DND-41 (cell line): ENCODE measurements around the gene KRTAP1-1.
"Not testable (repeated sequence)": the region's sequence is repeated elsewhere in the genome, so short reads cannot be mapped to it uniquely, and the experiment has no call there.

Source experiments
- ATAC-seq: fragments of 200-7000 bp; cut with Tn5 transposase; 3 replicates; pipeline ENCODE4 v1.9.1; 2021; ENCODE audit warnings: low read depth; ENCODE audit not compliant: insufficient read depth
- DNase-seq: peaks from one replicate; pipeline ENCODE4 v3.0.0-alpha.2; 2020
- H2AFZ ChIP-seq: 2 replicates; pipeline ENCODE4 v1.6.0; 2012; ENCODE audit warnings: low read depth, low read length
- H3K27ac ChIP-seq: 2 replicates; pipeline ENCODE4 v1.5.1; 2012; ENCODE audit warnings: low read length, inconsistent platforms
- H3K27me3 ChIP-seq: fragments of 200-600 bp; sonication (generic); 2 replicates; pipeline ENCODE4 v1.6.0; 2012; ENCODE audit warnings: low read length, mild to moderate bottlenecking, inconsistent platforms; ENCODE audit not compliant: insufficient read depth, poor library complexity
- H3K36me3 ChIP-seq: 2 replicates; pipeline ENCODE4 v1.5.1; 2012; ENCODE audit warnings: low read length, inconsistent platforms; ENCODE audit not compliant: insufficient read depth
- H3K4me1 ChIP-seq: 2 replicates; pipeline ENCODE4 v1.5.1; 2012; ENCODE audit warnings: mild to moderate bottlenecking, low read length; ENCODE audit not compliant: insufficient read depth
- H3K4me2 ChIP-seq: 2 replicates; pipeline ENCODE4 v1.6.0; 2012; ENCODE audit warnings: mild to moderate bottlenecking, moderate library complexity, low read length, inconsistent platforms; ENCODE audit not compliant: insufficient read depth
- H3K4me3 ChIP-seq, 2 experiments: fragments of 200-600 bp in 1 of 2; shearing (Covaris generic) in 1 of 2; 2 replicates each; pipeline ENCODE4 v1.5.1; 2012 to 2016; ENCODE audit warnings: inconsistent platforms in 2 of 2, low read length in 2 of 2, mild to moderate bottlenecking in 2 of 2, low read depth in 1 of 2, moderate library complexity in 1 of 2
- H3K79me2 ChIP-seq: 2 replicates; pipeline ENCODE4 v1.6.0; 2012; ENCODE audit warnings: low read length, inconsistent platforms; ENCODE audit not compliant: insufficient read depth
- H3K9ac ChIP-seq: 2 replicates; pipeline ENCODE4 v1.6.0; 2012; ENCODE audit warnings: low read depth, mild to moderate bottlenecking, inconsistent platforms, low read length, moderate library complexity
- H3K9me3 ChIP-seq: 2 replicates; pipeline ENCODE4 v1.5.1; 2012; ENCODE audit warnings: low read length, moderate library complexity, mild to moderate bottlenecking, inconsistent platforms; ENCODE audit not compliant: insufficient read depth, severe bottlenecking
- H4K20me1 ChIP-seq: 2 replicates; pipeline ENCODE4 v1.6.0; 2012; ENCODE audit warnings: low read length; ENCODE audit not compliant: insufficient read depth
- EZH2 ChIP-seq: IDR thresholded peaks from 3 replicates; pipeline ENCODE4 v1.6.1; 2012; ENCODE audit warnings: borderline replicate concordance, low read depth, mild to moderate bottlenecking, moderate library complexity, low read length, inconsistent platforms; ENCODE audit not compliant: severe bottlenecking
- TF ChIP-seq, protein P1 (sequence below): IDR thresholded peaks from 2 replicates; pipeline ENCODE4 v1.5.1; 2012; ENCODE audit warnings: borderline replicate concordance, low read length, moderate library complexity, mild to moderate bottlenecking; ENCODE audit not compliant: poor library complexity, severe bottlenecking; ENCODE audit errors: extremely low read depth

Gene KRTAP1-1

DNA sequence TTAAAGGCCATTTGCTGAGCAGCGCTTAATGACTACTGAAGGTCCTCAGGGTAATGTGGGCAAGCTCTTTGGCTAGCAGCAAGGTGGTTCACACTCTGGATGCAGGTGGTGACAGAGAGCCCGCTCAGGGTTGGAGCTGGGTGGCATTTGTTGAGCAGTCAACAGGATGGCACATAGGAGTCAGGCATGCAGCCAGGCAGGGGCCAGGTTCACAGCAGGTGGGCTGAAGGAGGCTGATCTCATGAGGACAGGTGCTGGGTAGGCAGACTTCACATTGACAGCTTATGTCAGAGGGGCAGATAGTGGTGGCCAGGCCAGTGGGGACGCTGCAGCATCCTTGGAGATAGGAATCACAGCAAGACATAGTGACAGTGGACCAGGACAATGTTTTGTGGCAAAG lies 36.9 kb downstream of the KRTAP1-1 start:
- Histone ChIP-seq H3K9me3 (no peaks in the 10 kb centered on the region), H3K4me1 (no peaks in the 10 kb centered on the region), H3K36me3 (no peaks in the 10 kb centered on the region), H3K79me2 (no peaks in the 10 kb centered on the region), H3K27ac (no peak overlapping the region), H3K4me3 (no peak overlapping the region), H3K27me3 (peaks cover 31% of the 10 kb centered on the region), H2AFZ (no peak overlapping the region), H4K20me1 (no peaks in the 10 kb centered on the region), H3K9ac (no peak overlapping the region), H3K4me2 (no peak overlapping the region)
- ATAC-seq (no peak), DNase-seq (no peak)
- TF ChIP-seq EZH2, result no peak
- TF ChIP-seq, protein P1, sequence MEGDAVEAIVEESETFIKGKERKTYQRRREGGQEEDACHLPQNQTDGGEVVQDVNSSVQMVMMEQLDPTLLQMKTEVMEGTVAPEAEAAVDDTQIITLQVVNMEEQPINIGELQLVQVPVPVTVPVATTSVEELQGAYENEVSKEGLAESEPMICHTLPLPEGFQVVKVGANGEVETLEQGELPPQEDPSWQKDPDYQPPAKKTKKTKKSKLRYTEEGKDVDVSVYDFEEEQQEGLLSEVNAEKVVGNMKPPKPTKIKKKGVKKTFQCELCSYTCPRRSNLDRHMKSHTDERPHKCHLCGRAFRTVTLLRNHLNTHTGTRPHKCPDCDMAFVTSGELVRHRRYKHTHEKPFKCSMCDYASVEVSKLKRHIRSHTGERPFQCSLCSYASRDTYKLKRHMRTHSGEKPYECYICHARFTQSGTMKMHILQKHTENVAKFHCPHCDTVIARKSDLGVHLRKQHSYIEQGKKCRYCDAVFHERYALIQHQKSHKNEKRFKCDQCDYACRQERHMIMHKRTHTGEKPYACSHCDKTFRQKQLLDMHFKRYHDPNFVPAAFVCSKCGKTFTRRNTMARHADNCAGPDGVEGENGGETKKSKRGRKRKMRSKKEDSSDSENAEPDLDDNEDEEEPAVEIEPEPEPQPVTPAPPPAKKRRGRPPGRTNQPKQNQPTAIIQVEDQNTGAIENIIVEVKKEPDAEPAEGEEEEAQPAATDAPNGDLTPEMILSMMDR, result no peak

GRCh38 chr17:41003926-41004325 lies 37.3 kb downstream of the KRTAP1-1 start:
- H3K27me3 ChIP-seq, result peaks cover 31% of the 10 kb centered on the region
- no peak overlapping the region for H3K27ac ChIP-seq
- H3K36me3 ChIP-seq, result no peaks in the 10 kb centered on the region
- no peak overlapping the region for H3K9ac ChIP-seq
- H3K4me2 ChIP-seq, result no peak overlapping the region
- ATAC-seq (no peak), DNase-seq (no peak)
- no peaks in the 10 kb centered on the region for H4K20me1 ChIP-seq
- no peak for TF ChIP-seq EZH2
- TF ChIP-seq, protein P1, result no peak
- no peak overlapping the region for H2AFZ ChIP-seq
- no peaks in the 10 kb centered on the region for H3K9me3 ChIP-seq
- no peaks in the 10 kb centered on the region for H3K79me2 ChIP-seq
- no peaks in the 10 kb centered on the region for H3K4me1 ChIP-seq
- no peak overlapping the region for H3K4me3 ChIP-seq

- H2AFZ ChIP-seq, result no peak overlapping the region
- TF ChIP-seq EZH2, result no peak
- TF ChIP-seq, protein P1, result no peak
- H3K27me3 ChIP-seq, result peaks cover 27% of the 10 kb centered on the region
- no peak overlapping the region for H3K27ac ChIP-seq
- H3K4me2 ChIP-seq, result no peak overlapping the region
- DNase-seq (no peak), ATAC-seq (no peak)
- H3K4me1 ChIP-seq, result no peaks in the 10 kb centered on the region
- no peaks in the 10 kb centered on the region for H3K79me2 ChIP-seq
- no peaks in the 10 kb centered on the region for H4K20me1 ChIP-seq
- H3K4me3 ChIP-seq, result no peak overlapping the region
- H3K9me3 ChIP-seq, result no peaks in the 10 kb centered on the region
- H3K9ac ChIP-seq, result no peak overlapping the region
- no peaks in the 10 kb centered on the region for H3K36me3 ChIP-seq
These were observed 38.4 kb downstream of the KRTAP1-1 start for GRCh38 chr17:41002814-41003213.

DNA sequence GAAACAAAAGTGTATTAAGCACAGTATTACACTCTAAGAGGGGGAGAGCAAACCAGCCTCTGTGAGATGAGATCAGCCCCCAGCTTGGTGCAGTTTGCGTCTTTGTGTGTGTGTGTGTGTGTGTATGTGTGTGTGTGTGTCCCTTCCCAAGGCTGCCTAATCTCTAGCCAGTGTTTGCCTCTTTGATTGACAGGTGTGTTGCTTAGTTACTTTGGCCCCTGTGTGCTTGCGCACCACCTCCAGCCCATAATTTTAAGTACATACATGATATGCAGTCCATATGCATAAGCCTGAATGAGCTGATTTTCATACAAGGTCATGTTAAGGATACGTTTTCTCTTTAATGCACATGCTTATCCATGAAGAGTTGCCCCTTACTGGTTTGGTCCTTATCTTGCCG lies 39.5 kb downstream of the KRTAP1-1 start:
- no peaks in the 10 kb centered on the region for H3K9me3 ChIP-seq
- ATAC-seq (no peak), DNase-seq (no peak)
- H3K4me1 ChIP-seq, result no peaks in the 10 kb centered on the region
- H3K36me3 ChIP-seq, result no peaks in the 10 kb centered on the region
- peaks cover 37% of the 10 kb centered on the region for H3K27me3 ChIP-seq
- H3K4me3 ChIP-seq, result no peak overlapping the region
- no peaks in the 10 kb centered on the region for H3K79me2 ChIP-seq
- TF ChIP-seq EZH2, result no peak
- TF ChIP-seq, protein P1, result no peak
- H3K27ac ChIP-seq, result no peak overlapping the region
- H4K20me1 ChIP-seq, result no peaks in the 10 kb centered on the region
- H2AFZ ChIP-seq, result no peak overlapping the region
- H3K9ac ChIP-seq, result no peak overlapping the region
- no peak overlapping the region for H3K4me2 ChIP-seq

- H3K4me2 ChIP-seq, ATAC-seq, H2AFZ ChIP-seq, H3K36me3 ChIP-seq, H3K9me3 ChIP-seq, H4K20me1 ChIP-seq, H3K27ac ChIP-seq, H3K4me3 ChIP-seq, H3K79me2 ChIP-seq, DNase-seq, H3K4me1 ChIP-seq, H3K9ac ChIP-seq: not testable (repeated sequence)
- H3K27me3 ChIP-seq, result peaks cover 34% of the 10 kb centered on the region
These were observed 41.7 kb downstream of the KRTAP1-1 start, which contains the start of gene KRTAP3-2 for GRCh38 chr17:40999563-40999962. TSS of gene KRTAP3-2 (minus strand) at chr17:40999906. CDS start at chr17:40999853, 53 bp downstream.
